MG63 (cell line): ENCODE data around the gene SLC29A3. TPM values are rescaled to one million over a fixed set of nuclear protein-coding genes. Genes with fewer than 3 reads are reported as not detected.

Source experiments
- DNase-seq: peaks from one replicate; pipeline ENCODE4 v3.0.0-alpha.2; 2020
- H3K27me3 ChIP-seq: fragments of 250-450 bp; sonication (Bioruptor Pico); 2 replicates; pipeline ENCODE4 v1.5.1; 2020; ENCODE audit warnings: mild to moderate bottlenecking, moderate library complexity
- H3K36me3 ChIP-seq: fragments of 250-450 bp; sonication (Bioruptor Pico); 2 replicates; pipeline ENCODE4 v1.5.1; 2020; ENCODE audit warnings: mild to moderate bottlenecking, moderate library complexity
- H3K4me3 ChIP-seq: fragments of 250-450 bp; sonication (Bioruptor Pico); 2 replicates; pipeline ENCODE4 v1.5.1; 2020; ENCODE audit warnings: mild to moderate bottlenecking, moderate library complexity
- H3K9me3 ChIP-seq: fragments of 250-450 bp; sonication (Bioruptor Pico); 2 replicates; pipeline ENCODE4 v1.5.1; 2020; ENCODE audit warnings: mild to moderate bottlenecking, moderate library complexity
- total RNA-seq: library from RNA; depleted of rRNA; stranded (reverse); fragments of >200 nt; shearing (Covaris generic); gene quantifications from 2 replicates; pipeline ENCODE4 v1.2.3, GENCODE V29; 2014; ENCODE audit warnings: low replicate concordance

Gene SLC29A3
- total RNA-seq, 1 experiment from 2014 or later = 0.92 TPM

GRCh38 chr10:71382757-71383156 lies 63.7 kb downstream of the SLC29A3 start:
- no peak for DNase-seq
- H3K27me3 ChIP-seq = no peaks in the 10 kb centered on the region
- H3K4me3 ChIP-seq = no peak overlapping the region
- no peaks in the 10 kb centered on the region for H3K9me3 ChIP-seq
- H3K36me3 ChIP-seq = no peaks in the 10 kb centered on the region

- H3K9me3 ChIP-seq = no peaks in the 10 kb centered on the region
- no peaks in the 10 kb centered on the region; the same call in 1 of the 2 replicates for H3K27me3 ChIP-seq
- no peaks in the 10 kb centered on the region for H3K36me3 ChIP-seq
- H3K4me3 ChIP-seq = no peak overlapping the region
- peak; percentile 45 for DNase-seq
Measured at GRCh38 chr10:71383972-71384687, 65.1 kb downstream of the SLC29A3 start.

DNA sequence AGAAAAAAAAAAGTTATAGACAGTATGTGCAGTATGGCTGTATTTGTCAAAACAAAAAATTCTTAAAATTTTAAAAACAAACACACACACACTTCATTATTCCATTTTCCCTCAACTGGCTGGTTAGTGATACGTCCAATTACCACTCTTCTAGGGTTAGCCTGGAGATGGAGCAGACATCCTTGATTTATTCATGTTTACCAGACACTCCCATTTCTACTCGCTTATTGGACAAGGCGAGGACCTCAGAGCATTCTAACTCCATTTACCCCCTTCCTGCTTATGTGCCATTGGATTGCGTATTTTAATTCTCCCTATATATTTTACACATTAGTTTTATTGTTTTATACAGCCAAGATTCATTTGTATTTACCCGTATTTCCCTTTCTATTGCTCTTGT lies 69.1 kb downstream of the SLC29A3 start:
- Histone ChIP-seq H3K27me3 (peaks cover 3% of the 10 kb centered on the region), H3K4me3 (no peak overlapping the region), H3K9me3 (no peaks in the 10 kb centered on the region), H3K36me3 (no peaks in the 10 kb centered on the region)
- DNase-seq = no peak

- Histone ChIP-seq H3K36me3 (no peaks in the 10 kb centered on the region), H3K9me3 (no peaks in the 10 kb centered on the region), H3K27me3 (peaks cover 3% of the 10 kb centered on the region), H3K4me3 (no peak overlapping the region)
- DNase-seq = no peak
Measured at GRCh38 chr10:71388583-71389310, 69.7 kb downstream of the SLC29A3 start.

- no peaks in the 10 kb centered on the region for H3K36me3 ChIP-seq
- no peak overlapping the region for H3K4me3 ChIP-seq
- DNase-seq = no peak
- peaks cover 3% of the 10 kb centered on the region for H3K27me3 ChIP-seq
- no peaks in the 10 kb centered on the region for H3K9me3 ChIP-seq
Measured at GRCh38 chr10:71389768-71390460, 70.9 kb downstream of the SLC29A3 start.

GRCh38 chr10:71390461-71390835 lies 71.4 kb downstream of the SLC29A3 start:
- Histone ChIP-seq H3K27me3 (peaks cover 3% of the 10 kb centered on the region), H3K36me3 (no peaks in the 10 kb centered on the region), H3K9me3 (no peaks in the 10 kb centered on the region), H3K4me3 (no peak overlapping the region)
- no peak for DNase-seq

DNA sequence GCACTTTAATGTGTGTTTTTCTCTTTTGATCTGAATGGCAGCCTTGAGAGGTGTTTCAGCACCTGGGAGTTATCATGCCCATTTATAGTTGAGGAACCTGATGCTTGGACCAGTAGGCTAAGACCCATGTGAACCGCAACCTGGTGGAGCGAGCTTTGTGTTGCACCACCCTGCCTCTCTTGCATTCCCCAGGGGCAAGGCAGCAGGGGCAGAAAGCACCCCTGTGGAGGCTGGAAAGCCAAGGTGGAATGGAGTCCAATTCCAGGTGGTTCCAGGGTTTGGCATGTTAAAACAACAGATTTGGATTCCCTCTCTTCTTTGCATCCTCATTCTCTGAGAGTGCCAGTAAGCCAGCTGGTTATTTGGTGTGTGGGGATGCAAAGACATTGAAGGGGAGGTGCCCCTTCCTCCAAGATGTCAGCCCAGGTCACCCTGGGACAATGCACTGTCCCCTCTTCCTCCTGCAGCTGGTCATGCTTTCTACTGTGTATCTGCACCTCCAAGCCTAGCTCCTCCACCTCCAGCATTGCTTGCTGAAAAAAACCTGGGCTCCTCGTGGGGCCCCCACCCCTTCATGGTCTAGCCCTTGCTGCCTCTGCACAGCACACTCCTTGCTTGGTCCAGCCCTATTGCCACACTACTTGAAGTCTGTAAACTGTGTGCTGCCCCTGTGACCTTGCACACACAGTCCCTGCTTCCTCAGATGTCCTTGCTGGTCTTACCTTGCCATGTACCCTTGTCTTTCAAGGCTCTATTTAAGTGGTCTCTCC lies 72.0 kb downstream of the SLC29A3 start:
- Histone ChIP-seq H3K27me3 (peaks cover 6% of the 10 kb centered on the region), H3K4me3 (no peak overlapping the region), H3K9me3 (no peaks in the 10 kb centered on the region), H3K36me3 (no peaks in the 10 kb centered on the region)
- no peak for DNase-seq

DNA sequence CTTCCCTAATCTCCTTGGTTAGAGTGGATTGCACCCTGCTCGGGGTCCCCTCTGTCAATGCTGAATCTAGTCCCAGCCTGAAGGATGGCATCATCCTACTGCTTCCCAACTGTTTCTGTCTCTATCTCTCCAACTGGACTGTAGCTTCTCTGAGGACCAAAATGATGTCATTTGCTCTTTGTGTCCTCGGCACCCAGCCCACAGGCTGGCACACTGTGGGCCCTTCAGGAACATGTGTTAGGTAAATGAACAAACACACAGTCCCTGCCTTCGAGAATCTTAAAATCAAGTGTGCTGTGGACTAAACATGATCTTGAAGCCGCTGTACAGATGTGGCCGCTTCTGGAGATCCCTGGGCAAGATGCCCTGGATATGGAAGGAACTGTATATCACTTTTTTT lies 72.6 kb downstream of the SLC29A3 start:
- DNase-seq = no peak
- H3K36me3 ChIP-seq = no peaks in the 10 kb centered on the region
- H3K27me3 ChIP-seq = peaks cover 7% of the 10 kb centered on the region
- no peaks in the 10 kb centered on the region for H3K9me3 ChIP-seq
- H3K4me3 ChIP-seq = no peak overlapping the region

DNA sequence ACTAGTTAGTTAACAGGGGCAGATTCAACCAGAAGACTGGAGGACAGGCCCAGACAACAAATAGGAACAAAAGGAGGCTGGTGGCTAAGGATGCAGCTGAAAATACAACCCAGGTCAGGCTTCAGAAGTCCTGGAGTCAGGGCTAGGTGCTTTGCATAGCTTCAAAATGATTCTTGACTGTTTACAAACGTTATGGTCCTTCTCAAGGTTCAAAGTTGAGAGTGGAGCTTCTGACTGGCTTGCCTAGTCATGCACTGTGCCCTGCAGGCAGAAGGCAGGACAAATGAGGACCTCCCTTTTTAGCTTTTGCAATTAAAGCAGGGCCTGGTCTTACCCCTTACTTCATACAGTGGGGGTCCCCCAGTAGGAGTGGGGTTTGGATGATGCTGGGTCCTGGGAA lies 73.2 kb downstream of the SLC29A3 start:
- no peaks in the 10 kb centered on the region for H3K36me3 ChIP-seq
- no peak for DNase-seq

GRCh38 chr10:71392791-71393781 lies 74.0 kb downstream of the SLC29A3 start:
- H3K9me3 ChIP-seq = no peaks in the 10 kb centered on the region
- H3K27me3 ChIP-seq = peaks cover 16% of the 10 kb centered on the region
- H3K36me3 ChIP-seq = no peaks in the 10 kb centered on the region
- DNase-seq = no peak
- H3K4me3 ChIP-seq = no peak overlapping the region

More for the DNA sequence above, 73.2 kb downstream of the SLC29A3 start:
- Histone ChIP-seq H3K27me3 (peaks cover 8% of the 10 kb centered on the region), H3K4me3 (no peak overlapping the region), H3K9me3 (no peaks in the 10 kb centered on the region)

DNA sequence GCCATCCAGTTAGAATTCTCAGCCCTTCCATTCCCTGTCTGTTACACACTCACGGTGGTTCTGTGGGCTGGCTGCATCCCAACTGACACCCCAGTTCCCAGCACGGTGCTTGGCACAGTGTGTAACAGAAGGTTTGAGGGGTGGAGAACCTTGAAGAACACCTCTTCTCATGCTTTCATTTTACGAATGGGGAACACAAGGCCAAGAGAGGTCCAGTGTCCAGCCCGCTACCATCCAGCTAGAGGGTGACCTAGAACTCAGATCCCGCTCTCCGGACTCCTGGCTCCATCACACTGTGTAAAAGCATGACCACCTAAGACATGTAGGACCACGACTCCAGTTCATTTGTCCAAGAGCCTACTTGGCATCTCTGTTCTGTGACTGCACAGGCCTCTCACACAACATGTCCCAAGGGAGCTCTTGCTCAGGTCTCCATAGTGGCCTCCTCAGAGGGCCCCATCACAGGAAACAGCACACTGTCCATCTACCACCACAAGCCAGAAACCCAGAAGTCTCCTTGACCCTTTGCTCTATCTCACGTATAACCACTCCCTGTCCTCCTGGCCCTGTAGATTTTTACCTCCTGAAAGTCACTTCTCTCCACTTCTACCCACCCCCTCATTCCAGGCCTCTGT lies 74.9 kb downstream of the SLC29A3 start:
- no peak for DNase-seq
- H3K4me3 ChIP-seq = no peak overlapping the region
- H3K27me3 ChIP-seq = peaks cover 25% of the 10 kb centered on the region

GRCh38 chr10:71394926-71395562 lies 76.0 kb downstream of the SLC29A3 start:
- H3K4me3 ChIP-seq = no peak overlapping the region
- no peaks in the 10 kb centered on the region for H3K36me3 ChIP-seq
- no peaks in the 10 kb centered on the region for H3K9me3 ChIP-seq
- peaks cover 28% of the 10 kb centered on the region for H3K27me3 ChIP-seq
- DNase-seq = no peak

More for the DNA sequence above, 74.9 kb downstream of the SLC29A3 start:
- H3K36me3 ChIP-seq = no peaks in the 10 kb centered on the region
- H3K9me3 ChIP-seq = no peaks in the 10 kb centered on the region

DNA sequence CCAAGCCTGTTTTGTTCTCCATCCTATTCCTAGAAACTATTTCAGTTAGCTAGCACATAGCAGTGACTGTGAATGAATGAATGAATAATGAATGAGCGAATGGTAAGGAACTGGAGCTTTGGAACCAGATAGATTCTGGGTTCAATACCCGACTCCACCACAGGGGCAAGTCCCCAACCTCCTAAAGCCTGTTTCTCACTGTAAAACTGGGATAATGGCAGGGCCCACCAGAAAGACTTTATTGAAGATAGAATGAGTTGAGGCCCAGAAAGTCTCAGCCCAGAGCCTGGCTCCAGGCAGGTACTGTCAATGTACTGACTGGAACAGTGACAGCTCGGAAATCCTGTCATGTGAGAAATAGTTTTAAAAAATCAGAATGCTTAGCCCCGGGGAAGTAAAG lies 76.6 kb downstream of the SLC29A3 start:
- H3K9me3 ChIP-seq = no peaks in the 10 kb centered on the region
- H3K27me3 ChIP-seq = peaks cover 28% of the 10 kb centered on the region
- H3K4me3 ChIP-seq = no peak overlapping the region
- no peaks in the 10 kb centered on the region for H3K36me3 ChIP-seq
- DNase-seq = no peak

DNA sequence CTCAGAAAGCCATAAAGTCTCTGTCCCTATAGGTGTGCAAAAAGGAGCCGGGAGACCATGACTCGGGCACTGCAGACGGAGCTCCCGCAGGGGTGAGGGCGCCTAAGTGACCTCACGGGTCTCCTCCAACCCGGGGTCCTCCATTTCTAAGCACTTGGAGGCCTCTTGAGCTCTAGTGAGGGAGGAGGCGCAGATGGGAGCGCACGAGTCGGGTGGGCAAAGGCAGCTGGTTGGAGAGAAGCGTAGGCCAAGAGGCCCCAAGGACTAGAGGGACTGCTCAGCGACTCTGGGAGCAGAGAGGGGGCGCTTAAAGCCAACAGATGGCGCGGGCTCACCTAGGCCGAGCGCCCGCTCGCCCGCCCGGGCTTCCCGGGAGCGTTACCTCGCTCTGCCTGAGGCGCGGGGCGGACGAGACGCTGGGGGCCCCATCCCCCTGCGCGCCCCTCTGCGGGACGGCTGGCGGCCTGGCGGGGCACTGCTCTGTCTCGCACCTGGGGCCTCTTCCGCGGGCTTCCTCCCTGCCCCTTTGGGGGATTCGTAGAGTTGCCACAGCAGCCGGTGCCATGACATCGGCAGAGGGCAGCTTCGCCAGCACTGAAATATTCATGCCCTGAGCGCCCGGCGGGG lies 77.1 kb downstream of the SLC29A3 start:
- no peak for DNase-seq
- Histone ChIP-seq H3K9me3 (no peaks in the 10 kb centered on the region), H3K4me3 (no peak overlapping the region), H3K27me3 (peaks cover 28% of the 10 kb centered on the region), H3K36me3 (no peaks in the 10 kb centered on the region)
